H1 (cell line): ENCODE results near the gene C2CD2L. TPM values are rescaled to one million over a fixed set of nuclear protein-coding genes. Genes with fewer than 3 reads are reported as not detected.
"Not testable (repeated sequence)": the region's sequence is repeated elsewhere in the genome, so short reads cannot be mapped to it uniquely, and the experiment has no call there.

Experiments used
- CTCF ChIA-PET: fragments of 300-600 bp; sonication (Branson Sonifier 250); formaldehyde crosslinking; loops from one replicate; lab custom pipeline; 2021; ENCODE audit not compliant: partially characterized antibody; lab: Charles Lee
- POLR2A ChIA-PET: fragments of 300-600 bp; sonication (Branson Sonifier 250); formaldehyde crosslinking; loops from one replicate; lab custom pipeline; 2021; ENCODE audit warnings: inconsistent platforms; ENCODE audit not compliant: partially characterized antibody; lab: Charles Lee
- DNase-seq, 2 experiments: peaks; one replicate each; pipeline versions ENCODE4 v3.0.0 to v3.0.0-alpha.2; 2010 to 2022; ENCODE audit warnings: low spot score in 2 of 2, low read depth in 1 of 2, mixed read lengths in 1 of 2
- FAIRE-seq: peaks from 2 replicates; lab custom pipeline; 2011; peaks lifted over from hg19 to GRCh38; lab: Jason Lieb, UNC
- H2AFZ ChIP-seq: 2 replicates; pipeline ENCODE4 v1.8.1; 2012; ENCODE audit warnings: low read length, inconsistent platforms
- H2AK5ac ChIP-seq: 2 replicates; pipeline ENCODE4 v1.6.1; 2013; ENCODE audit warnings: low read depth, low read length
- H2BK120ac ChIP-seq: replicated peaks from 2 replicates; pipeline ENCODE3; 2013; ENCODE audit warnings: low read depth, low read length, inconsistent platforms
- H2BK12ac ChIP-seq: 2 replicates; pipeline ENCODE4 v1.6.1; 2013; ENCODE audit warnings: low read depth, low read length
- H2BK15ac ChIP-seq: 2 replicates; pipeline ENCODE4 v1.6.1; 2013; ENCODE audit warnings: low read length
- H2BK20ac ChIP-seq: 2 replicates; pipeline ENCODE4 v1.6.1; 2013; ENCODE audit warnings: low read length
- H2BK5ac ChIP-seq: 2 replicates; pipeline ENCODE4 v1.6.1; 2013; ENCODE audit warnings: low read depth, low read length
- H3K14ac ChIP-seq: 2 replicates; pipeline ENCODE4 v1.6.1; 2013; ENCODE audit warnings: inconsistent platforms; ENCODE audit not compliant: insufficient read length
- H3K18ac ChIP-seq: 2 replicates; pipeline ENCODE4 v1.6.1; 2013; ENCODE audit warnings: low read length; ENCODE audit errors: extremely low read depth
- H3K23ac ChIP-seq: 2 replicates; pipeline ENCODE4 v1.6.1; 2013; ENCODE audit warnings: inconsistent platforms; ENCODE audit not compliant: insufficient read length
- H3K23me2 ChIP-seq: 2 replicates; pipeline ENCODE4 v1.6.1; 2013; ENCODE audit warnings: low read depth, low read length
- H3K27ac ChIP-seq: 2 replicates; pipeline ENCODE4 v1.6.1; 2011; ENCODE audit warnings: low read depth, low read length, inconsistent platforms
- H3K27me3 ChIP-seq, 4 experiments: replicated peaks in 1 of 4; 1 replicate in 1 of 4; 2 replicates in 3 of 4; pipeline versions ENCODE4 v1.6.1 to v1.8.1; 2011 to 2013; ENCODE audit warnings: low read length in 3 of 4, mild to moderate bottlenecking in 3 of 4, inconsistent platforms in 2 of 4, mixed read lengths in 2 of 4, moderate library complexity in 1 of 4; ENCODE audit not compliant: control insufficient read depth in 3 of 4, insufficient read depth in 3 of 4; ENCODE audit errors: extremely low read depth in 1 of 4
- H3K36me3 ChIP-seq, 4 experiments: 2 replicates each; pipeline versions ENCODE4 v1.6.1 to v1.8.1; 2011 to 2013; ENCODE audit warnings: mild to moderate bottlenecking in 4 of 4, low read length in 3 of 4, moderate library complexity in 2 of 4, control low read depth in 1 of 4, inconsistent platforms in 1 of 4; ENCODE audit not compliant: insufficient read depth in 4 of 4, control insufficient read depth in 2 of 4
- H3K4ac ChIP-seq: replicated peaks from 2 replicates; pipeline ENCODE3; 2013; ENCODE audit warnings: low read length, low read depth, mixed read lengths, inconsistent platforms; ENCODE audit not compliant: insufficient read length
- H3K4me1 ChIP-seq, 4 experiments: replicated peaks in 1 of 4; 1 replicate in 1 of 4; 2 replicates in 3 of 4; pipeline versions ENCODE4 v1.6.1 to v1.8.1; 2011 to 2013; ENCODE audit warnings: low read length in 3 of 4, inconsistent platforms in 2 of 4, mixed read lengths in 1 of 4; ENCODE audit not compliant: insufficient read depth in 4 of 4, control insufficient read depth in 3 of 4
- H3K4me2 ChIP-seq, 2 experiments: 2 replicates each; pipeline versions ENCODE4 v1.6.1 to v1.8.1; 2011 to 2013; ENCODE audit warnings: low read depth in 2 of 2, low read length in 2 of 2, control low read depth in 1 of 2, inconsistent platforms in 1 of 2, mild to moderate bottlenecking in 1 of 2; ENCODE audit not compliant: insufficient read depth in 1 of 2
- H3K4me3 ChIP-seq, 4 experiments: fragments of 200-600, 300-600 bp in 1 of 4; sonication (generic), shearing (Covaris generic), sonication (Bioruptor Twin) in 1 of 4; 2 replicates each; pipeline versions ENCODE4 v1.5.1 to v1.8.1; 2011 to 2016; ENCODE audit warnings: low read length in 4 of 4, low read depth in 3 of 4, control low read depth in 2 of 4, inconsistent platforms in 2 of 4, mild to moderate bottlenecking in 2 of 4, mixed read lengths in 1 of 4, moderate library complexity in 1 of 4; ENCODE audit not compliant: insufficient read depth in 2 of 4; ENCODE audit errors: extremely low read depth in 1 of 4
- H3K56ac ChIP-seq: replicated peaks from 2 replicates; pipeline ENCODE3; 2013; ENCODE audit warnings: low read depth, mild to moderate bottlenecking, mixed read lengths, low read length, inconsistent platforms; ENCODE audit not compliant: insufficient read length
- H3K79me1 ChIP-seq: 2 replicates; pipeline ENCODE4 v1.6.1; 2013; ENCODE audit warnings: low read depth, low read length, control low read depth
- H3K79me2 ChIP-seq, 2 experiments: 2 replicates each; pipeline versions ENCODE4 v1.6.1 to v1.8.1; 2012 to 2013; ENCODE audit warnings: low read length in 2 of 2, mild to moderate bottlenecking in 2 of 2, inconsistent platforms in 1 of 2; ENCODE audit not compliant: insufficient read depth in 2 of 2, control insufficient read depth in 1 of 2
- H3K9ac ChIP-seq, 4 experiments: replicated peaks in 1 of 4; 1 replicate in 1 of 4; 2 replicates in 3 of 4; pipeline versions ENCODE4 v1.6.1 to v1.8.1; 2011 to 2013; ENCODE audit warnings: low read depth in 3 of 4, low read length in 3 of 4, control low read depth in 2 of 4, mild to moderate bottlenecking in 2 of 4, moderate library complexity in 2 of 4, inconsistent platforms in 1 of 4; ENCODE audit errors: extremely low read depth in 1 of 4
- H3K9me3 ChIP-seq, 2 experiments: 2 replicates each; pipeline versions ENCODE4 v1.6.1 to v1.8.1; 2012 to 2013; ENCODE audit warnings: mild to moderate bottlenecking in 2 of 2, moderate library complexity in 2 of 2, control low read depth in 1 of 2, inconsistent platforms in 1 of 2, low read depth in 1 of 2, low read length in 1 of 2, mixed read lengths in 1 of 2; ENCODE audit not compliant: insufficient read depth in 2 of 2
- H4K20me1 ChIP-seq, 2 experiments: replicated peaks in 1 of 2; 2 replicates each; pipeline versions ENCODE3 to v1.8.1; 2011 to 2013; ENCODE audit warnings: inconsistent platforms in 2 of 2, low read length in 2 of 2, mild to moderate bottlenecking in 1 of 2; ENCODE audit not compliant: insufficient read depth in 2 of 2, control insufficient read depth in 1 of 2
- H4K5ac ChIP-seq: 2 replicates; pipeline ENCODE4 v1.6.1; 2013; ENCODE audit warnings: low read length, low read depth, mixed read lengths, inconsistent platforms; ENCODE audit not compliant: insufficient read length
- H4K8ac ChIP-seq: 2 replicates; pipeline ENCODE4 v1.8.0; 2013; ENCODE audit warnings: mild to moderate bottlenecking, moderate library complexity, low read length, inconsistent platforms; ENCODE audit not compliant: insufficient read depth; ENCODE audit errors: extremely low read depth
- H4K91ac ChIP-seq: replicated peaks from 2 replicates; pipeline ENCODE3; 2013; ENCODE audit warnings: low read length, mixed read lengths, inconsistent platforms; ENCODE audit not compliant: insufficient read length
- WGBS, 2 experiments: shearing (Covaris generic) in 1 of 2; methylation state at CpG; one replicate each; pipeline versions ENCODE4 v1.1.6 to v1.1.7; 2013 to 2015; ENCODE audit warnings: low lambda C conversion rate in 2 of 2, mixed read lengths in 2 of 2, inconsistent platforms in 1 of 2, low coverage in 1 of 2, missing lambda C conversion rate in 1 of 2; ENCODE audit not compliant: insufficient replicate concordance in 2 of 2, insufficient coverage in 1 of 2, insufficient read length in 1 of 2; ENCODE audit errors: extremely low coverage in 1 of 2, missing lambda C conversion rate in 1 of 2; 5-methylcytosine and 5-hydroxymethylcytosine counted together
- polyA plus RNA-seq, 7 experiments: library from polyadenylated mRNA; depleted of rRNA in 3 of 7; stranded (reverse) in 5 of 7; unstranded in 2 of 7; fragments of >200 nt in 5 of 7; fragments of 200-250 nt in 2 of 7; gene quantifications; 1 replicate in 5 of 7; 2 replicates in 1 of 7; 4 replicates in 1 of 7; pipeline versions ENCODE4 v1.2.1 to v1.2.3, GENCODE V29; 2011 to 2013; ENCODE audit warnings: missing spikeins in 2 of 7, mixed read lengths in 2 of 7
- total RNA-seq: library from RNA; stranded (reverse); fragmentation: NEBNext Ultra II Directional; extraction: Animal tissue kit (Norgen Biotek cat#: 25700); gene quantifications from 2 replicates; pipeline ENCODE4 v1.2.1, GENCODE V29; 2021

Gene C2CD2L
- total and polyA plus RNA-seq, 2 of the 8 experiments (the other 6 are each of a cell fraction or from before 2014, with no cell fraction given): 2.5 to 4.0 TPM

DNA sequence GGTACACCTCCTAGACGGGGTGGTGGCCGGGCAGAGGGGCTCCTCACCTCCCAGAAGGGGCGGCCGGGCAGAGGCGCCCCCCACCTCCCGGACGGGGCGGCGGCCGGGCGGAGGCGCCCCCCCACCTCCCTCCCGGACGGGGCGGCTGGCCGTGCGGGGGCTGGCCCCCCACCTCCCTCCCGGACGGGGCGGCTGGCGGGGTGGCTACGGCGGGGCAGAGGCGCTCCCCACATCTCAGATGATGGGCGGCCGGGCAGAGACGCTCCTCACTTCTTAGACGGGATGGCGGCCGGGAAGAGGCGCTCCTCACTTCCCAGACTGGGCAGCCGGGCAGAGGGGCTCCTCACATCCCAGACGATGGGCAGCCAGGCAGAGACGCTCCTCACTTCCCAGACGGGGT lies 48.0 kb upstream of the C2CD2L start:
- H3K4me1 ChIP-seq, H3K9ac ChIP-seq, H2BK15ac ChIP-seq, H2BK20ac ChIP-seq, H3K27ac ChIP-seq, H3K4me2 ChIP-seq, FAIRE-seq, H2AK5ac ChIP-seq, H2BK5ac ChIP-seq, H2AFZ ChIP-seq, H4K20me1 ChIP-seq, H4K91ac ChIP-seq, H2BK120ac ChIP-seq, H3K18ac ChIP-seq, H2BK12ac ChIP-seq, DNase-seq, H3K14ac ChIP-seq, CTCF ChIA-PET, H3K4me3 ChIP-seq, H4K5ac ChIP-seq, H3K4ac ChIP-seq, H3K23ac ChIP-seq, H3K56ac ChIP-seq, H3K23me2 ChIP-seq, H4K8ac ChIP-seq, H3K9me3 ChIP-seq, H3K27me3 ChIP-seq: not testable (repeated sequence)
- Histone ChIP-seq H3K79me1 (peaks cover 11% of the 10 kb centered on the region), H3K36me3 (peaks cover 8 to 15% (median 12%) of the 10 kb centered on the region in 4 experiments), H3K79me2 (peaks cover 8 to 21% of the 10 kb centered on the region in 2 experiments; a peak in 3 of 4 replicates)
- POLR2A ChIA-PET: interaction anchor here (1.0 to 5.1 kb wide), 4 partner anchors 30 to 43 kb away, joined by 3 to 56 read pairs (median 12); partner anchors contain the start of gene DPAGT1
- WGBS, 2 experiments: no CpG with 5 or more reads among the region's 35 CpGs
